GM19099 (cell line): Measurements from ENCODE around the gene MYEF2.

Experiments used
- POLR2A ChIP-seq: IDR thresholded peaks from 3 replicates; pipeline ENCODE4 v1.6.1; 2011; ENCODE audit warnings: low read depth; ENCODE audit not compliant: insufficient read length; ENCODE audit errors: extremely low read depth

Gene MYEF2

DNA sequence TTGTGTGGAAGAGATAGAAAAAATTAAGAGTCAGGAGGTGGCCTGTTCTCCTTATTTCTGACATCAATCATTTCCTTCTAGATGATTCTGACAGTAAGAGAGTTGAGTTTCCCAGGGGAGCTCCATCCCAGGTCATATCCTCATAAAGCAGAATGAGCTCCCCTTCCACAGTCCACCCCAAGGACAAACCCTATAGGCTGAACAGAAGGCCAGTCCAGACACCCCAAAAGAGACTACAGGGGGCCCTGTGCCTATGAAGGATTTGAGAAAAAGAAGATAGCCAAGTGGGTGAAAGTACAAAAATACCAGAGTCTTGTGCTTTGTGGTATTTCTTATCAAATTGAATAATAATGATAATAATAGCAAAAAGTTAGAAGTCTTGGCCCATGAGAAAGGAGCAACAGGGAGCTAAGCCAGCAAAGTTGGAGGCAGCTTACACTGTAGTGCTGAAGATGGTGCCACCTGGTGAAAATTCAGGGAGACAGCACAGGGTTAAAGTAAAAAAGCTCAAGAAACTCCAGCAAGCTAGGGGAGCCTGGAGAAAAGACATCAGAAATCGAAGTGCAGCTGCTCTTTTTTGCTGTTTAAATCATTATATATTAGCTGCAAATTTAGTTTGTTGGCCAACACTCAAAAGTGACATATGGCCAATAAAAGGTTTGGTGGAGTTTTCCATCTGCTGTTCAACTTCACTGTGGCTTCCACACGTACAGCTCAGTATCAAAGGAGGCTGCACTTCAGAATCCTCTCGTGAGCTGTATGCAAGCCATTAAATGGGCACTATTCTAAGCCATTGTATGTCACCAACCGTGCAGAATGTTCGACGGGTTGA, 93.1 kb downstream of the MYEF2 start:
- no peak for TF ChIP-seq POLR2A
